ENCODE data around the gene FUCA2.

DNA sequence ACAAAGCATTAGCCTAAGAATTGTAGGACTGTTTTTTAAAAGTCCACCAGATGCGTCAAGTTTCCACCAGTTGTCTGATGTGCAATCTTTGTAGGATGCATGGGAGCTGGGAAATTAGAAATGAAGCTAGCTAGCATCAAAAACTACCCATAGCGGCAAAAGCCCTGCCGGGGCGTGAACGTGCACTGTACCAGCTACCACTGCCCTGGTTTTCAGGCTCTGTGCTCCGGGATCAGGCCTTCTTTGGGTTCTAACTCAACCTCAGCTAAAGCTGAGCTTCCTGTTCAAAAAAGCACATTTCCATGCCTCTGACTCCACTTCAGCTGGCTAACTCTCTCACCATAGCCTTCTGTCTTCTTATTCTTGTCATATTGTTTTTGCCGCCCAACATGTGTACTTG is 26.9 kb upstream of the FUCA2 start:
- TF ChIP-seq, protein P1, sequence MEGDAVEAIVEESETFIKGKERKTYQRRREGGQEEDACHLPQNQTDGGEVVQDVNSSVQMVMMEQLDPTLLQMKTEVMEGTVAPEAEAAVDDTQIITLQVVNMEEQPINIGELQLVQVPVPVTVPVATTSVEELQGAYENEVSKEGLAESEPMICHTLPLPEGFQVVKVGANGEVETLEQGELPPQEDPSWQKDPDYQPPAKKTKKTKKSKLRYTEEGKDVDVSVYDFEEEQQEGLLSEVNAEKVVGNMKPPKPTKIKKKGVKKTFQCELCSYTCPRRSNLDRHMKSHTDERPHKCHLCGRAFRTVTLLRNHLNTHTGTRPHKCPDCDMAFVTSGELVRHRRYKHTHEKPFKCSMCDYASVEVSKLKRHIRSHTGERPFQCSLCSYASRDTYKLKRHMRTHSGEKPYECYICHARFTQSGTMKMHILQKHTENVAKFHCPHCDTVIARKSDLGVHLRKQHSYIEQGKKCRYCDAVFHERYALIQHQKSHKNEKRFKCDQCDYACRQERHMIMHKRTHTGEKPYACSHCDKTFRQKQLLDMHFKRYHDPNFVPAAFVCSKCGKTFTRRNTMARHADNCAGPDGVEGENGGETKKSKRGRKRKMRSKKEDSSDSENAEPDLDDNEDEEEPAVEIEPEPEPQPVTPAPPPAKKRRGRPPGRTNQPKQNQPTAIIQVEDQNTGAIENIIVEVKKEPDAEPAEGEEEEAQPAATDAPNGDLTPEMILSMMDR (conservative IDR thresholded peaks at IDR 0.05; ENCODE audit: low read length) = no peak
- TF ChIP-seq EZH2phosphoT487 (IDR thresholded peaks at IDR 0.05; ENCODE audit: borderline replicate concordance) = no peak
